Keratinocyte (primary cell): ENCODE results near the gene RBCK1.

Experiments
- EZH2 ChIP-seq: IDR thresholded peaks from one replicate; pipeline ENCODE4 v1.6.1; 2012; ENCODE audit warnings: inconsistent platforms, mild to moderate bottlenecking, low read length, moderate library complexity
- TF ChIP-seq, protein P1 (sequence below), 3 experiments: IDR thresholded peaks in 1 of 3; conservative IDR thresholded peaks in 1 of 3; optimal IDR thresholded peaks in 1 of 3; 2 replicates in 2 of 3; 3 replicates in 1 of 3; pipeline versions ENCODE3 to v1.5.1; 2011; ENCODE audit warnings: low read length in 3 of 3, mild to moderate bottlenecking in 3 of 3, moderate library complexity in 2 of 3, control low read depth in 1 of 3, inconsistent platforms in 1 of 3; ENCODE audit not compliant: insufficient read depth in 2 of 3; ENCODE audit errors: extremely low read depth in 1 of 3

DNA sequence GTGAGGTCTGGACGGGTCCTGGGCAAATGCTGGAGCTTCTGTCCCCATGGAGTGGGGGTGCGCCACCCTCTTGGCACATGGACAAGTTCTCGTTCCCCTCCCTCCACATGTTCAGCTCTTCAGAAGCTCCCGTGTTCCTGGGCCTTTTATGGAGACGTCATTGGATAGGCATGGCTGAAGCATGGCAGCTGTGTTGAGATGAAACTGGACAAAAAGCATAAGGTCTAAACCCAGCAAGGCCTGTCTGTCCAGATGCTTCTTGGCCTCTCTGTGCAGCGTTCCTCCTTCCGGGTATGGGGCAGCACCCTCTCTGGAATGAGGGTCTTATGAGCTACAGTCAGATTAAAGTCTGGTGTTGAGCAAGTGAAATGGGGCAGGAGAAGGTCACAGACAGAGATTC is 27.5 kb downstream of the RBCK1 start:
- TF ChIP-seq, protein P1, sequence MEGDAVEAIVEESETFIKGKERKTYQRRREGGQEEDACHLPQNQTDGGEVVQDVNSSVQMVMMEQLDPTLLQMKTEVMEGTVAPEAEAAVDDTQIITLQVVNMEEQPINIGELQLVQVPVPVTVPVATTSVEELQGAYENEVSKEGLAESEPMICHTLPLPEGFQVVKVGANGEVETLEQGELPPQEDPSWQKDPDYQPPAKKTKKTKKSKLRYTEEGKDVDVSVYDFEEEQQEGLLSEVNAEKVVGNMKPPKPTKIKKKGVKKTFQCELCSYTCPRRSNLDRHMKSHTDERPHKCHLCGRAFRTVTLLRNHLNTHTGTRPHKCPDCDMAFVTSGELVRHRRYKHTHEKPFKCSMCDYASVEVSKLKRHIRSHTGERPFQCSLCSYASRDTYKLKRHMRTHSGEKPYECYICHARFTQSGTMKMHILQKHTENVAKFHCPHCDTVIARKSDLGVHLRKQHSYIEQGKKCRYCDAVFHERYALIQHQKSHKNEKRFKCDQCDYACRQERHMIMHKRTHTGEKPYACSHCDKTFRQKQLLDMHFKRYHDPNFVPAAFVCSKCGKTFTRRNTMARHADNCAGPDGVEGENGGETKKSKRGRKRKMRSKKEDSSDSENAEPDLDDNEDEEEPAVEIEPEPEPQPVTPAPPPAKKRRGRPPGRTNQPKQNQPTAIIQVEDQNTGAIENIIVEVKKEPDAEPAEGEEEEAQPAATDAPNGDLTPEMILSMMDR (optimal IDR thresholded peaks at IDR 0.05 in 1 of 3, IDR thresholded peaks at IDR 0.05 in 1 of 3, conservative IDR thresholded peaks at IDR 0.05 in 1 of 3; ENCODE audit: extremely low read depth in 1 of 3, insufficient read depth in 2 of 3, low read length in 3 of 3), result no peak
- no peak for TF ChIP-seq EZH2
